ENCODE data around the gene TRIM9.

The TRIM9 gene

GRCh38 chr14:51094901-51095853 is at the start of gene TRIM9:
TRIM9 (minus strand) TSS chr14:51095105; CDS start chr14:51094939, 166 bp downstream.
- peak; percentile 99 for DNase-seq

- no peak for DNase-seq
Measured at GRCh38 chr14:51140856-51141255, 46.0 kb upstream of the TRIM9 start.

- DNase-seq = no peak
Measured at GRCh38 chr14:51140338-51140737, 45.4 kb upstream of the TRIM9 start.

GRCh38 chr14:51139121-51139681 is 44.3 kb upstream of the TRIM9 start:
- DNase-seq = no peak

GRCh38 chr14:51138404-51139103 is 43.6 kb upstream of the TRIM9 start:
- no peak for DNase-seq

- no peak for DNase-seq
Measured at GRCh38 chr14:51131516-51131915, 36.6 kb upstream of the TRIM9 start.

- DNase-seq = no peak
Measured at GRCh38 chr14:51129130-51129529, 34.2 kb upstream of the TRIM9 start.

GRCh38 chr14:51124029-51124428 is 29.1 kb upstream of the TRIM9 start:
- no peak for DNase-seq

- DNase-seq = no peak
Measured at GRCh38 chr14:51121096-51121495, 26.2 kb upstream of the TRIM9 start.

GRCh38 chr14:51119411-51120051 is 24.6 kb upstream of the TRIM9 start:
- DNase-seq = no peak

GRCh38 chr14:51118993-51119392 is 24.1 kb upstream of the TRIM9 start:
- no peak for DNase-seq

GRCh38 chr14:51117593-51117992 is 22.7 kb upstream of the TRIM9 start:
- no peak for DNase-seq

- DNase-seq = no peak
Measured at GRCh38 chr14:51116682-51117081, 21.8 kb upstream of the TRIM9 start.

- DNase-seq = no peak
Measured at GRCh38 chr14:51109651-51110050, 14.7 kb upstream of the TRIM9 start.

- no peak for DNase-seq
Measured at GRCh38 chr14:51107801-51108200, 12.9 kb upstream of the TRIM9 start.

- no peak for DNase-seq
Measured at GRCh38 chr14:51104467-51104866, 9.6 kb upstream of the TRIM9 start.

GRCh38 chr14:51097287-51097686 is 2.4 kb upstream of the TRIM9 start:
- no peak for DNase-seq

- DNase-seq = no peak
Measured at GRCh38 chr14:51096870-51097269, 2.0 kb upstream of the TRIM9 start.

GRCh38 chr14:51095854-51096823 is 1.2 kb upstream of the TRIM9 start:
- DNase-seq = no peak

- DNase-seq = peak; percentile 67
Measured at GRCh38 chr14:51094282-51094821, 553 bp downstream of the TRIM9 start.
